Mesenchymal stem cell (in vitro differentiated cells and primary cell): ENCODE results near the gene CP.

Experiments
- DNase-seq: peaks from one replicate; pipeline ENCODE4 v3.0.0-alpha.2; 2013
- H2AFZ ChIP-seq: one replicate; pipeline ENCODE4 v1.6.1; 2013; ENCODE audit warnings: low read depth, mild to moderate bottlenecking, control low read depth, inconsistent platforms, low read length, moderate library complexity
- H2AK5ac ChIP-seq: 2 replicates; pipeline ENCODE4 v1.6.1; 2013; ENCODE audit warnings: low read length, moderate library complexity, mild to moderate bottlenecking, inconsistent platforms; ENCODE audit not compliant: severe bottlenecking
- H2BK120ac ChIP-seq: one replicate; pipeline ENCODE4 v1.6.1; 2013; ENCODE audit warnings: low read depth, mild to moderate bottlenecking, inconsistent platforms, low read length, moderate library complexity
- H2BK12ac ChIP-seq, 2 experiments: one replicate each; pipeline ENCODE4 v1.6.1; 2013; ENCODE audit warnings: inconsistent platforms in 2 of 2, low read length in 2 of 2, mild to moderate bottlenecking in 2 of 2, moderate library complexity in 2 of 2, control low read depth in 1 of 2
- H2BK15ac ChIP-seq: one replicate; pipeline ENCODE4 v1.6.1; 2013; ENCODE audit warnings: mild to moderate bottlenecking, low read depth, inconsistent platforms; ENCODE audit not compliant: poor library complexity, severe bottlenecking
- H2BK5ac ChIP-seq: 2 replicates; pipeline ENCODE4 v1.6.1; 2013; ENCODE audit warnings: low read depth, mild to moderate bottlenecking, low read length, control low read depth, inconsistent platforms; ENCODE audit not compliant: poor library complexity, severe bottlenecking
- H3K14ac ChIP-seq, 2 experiments: one replicate each; pipeline ENCODE4 v1.6.1; 2013; ENCODE audit warnings: inconsistent platforms in 2 of 2, low read length in 2 of 2, control low read depth in 1 of 2, mild to moderate bottlenecking in 1 of 2, moderate library complexity in 1 of 2
- H3K18ac ChIP-seq, 2 experiments: one replicate each; pipeline ENCODE4 v1.6.1; 2013; ENCODE audit warnings: inconsistent platforms in 2 of 2, low read length in 2 of 2, control low read depth in 1 of 2, low read depth in 1 of 2, mild to moderate bottlenecking in 1 of 2
- H3K23ac ChIP-seq, 2 experiments: one replicate each; pipeline ENCODE4 v1.6.1; 2013; ENCODE audit warnings: inconsistent platforms in 2 of 2, low read length in 2 of 2, mild to moderate bottlenecking in 2 of 2, moderate library complexity in 2 of 2, control low read depth in 1 of 2
- H3K27ac ChIP-seq: 2 replicates; pipeline ENCODE4 v1.5.1; 2013; ENCODE audit warnings: mild to moderate bottlenecking, moderate library complexity, low read length, control low read depth, inconsistent platforms; ENCODE audit not compliant: poor library complexity, severe bottlenecking
- H3K27me3 ChIP-seq, 2 experiments: 2 replicates each; pipeline versions ENCODE4 v1.6.1 to v1.7.0; 2013; ENCODE audit warnings: low read length in 2 of 2, mild to moderate bottlenecking in 2 of 2, moderate library complexity in 2 of 2, control low read depth in 1 of 2, inconsistent platforms in 1 of 2; ENCODE audit not compliant: control insufficient read depth in 1 of 2, insufficient read depth in 1 of 2
- H3K36me3 ChIP-seq, 2 experiments: 2 replicates each; pipeline versions ENCODE4 v1.6.1 to v1.7.0; 2013; ENCODE audit warnings: low read length in 2 of 2, control low read depth in 1 of 2, inconsistent platforms in 1 of 2, low read depth in 1 of 2, mild to moderate bottlenecking in 1 of 2; ENCODE audit not compliant: insufficient read depth in 2 of 2, control insufficient read depth in 1 of 2
- H3K4ac ChIP-seq, 2 experiments: one replicate each; pipeline ENCODE4 v1.6.1; 2013; ENCODE audit warnings: inconsistent platforms in 2 of 2, low read length in 2 of 2, mild to moderate bottlenecking in 2 of 2, moderate library complexity in 2 of 2, control low read depth in 1 of 2, low read depth in 1 of 2
- H3K4me1 ChIP-seq: 2 replicates; pipeline ENCODE4 v1.6.1; 2013; ENCODE audit warnings: low read depth, low read length, control low read depth; ENCODE audit not compliant: control insufficient read depth, insufficient read depth
- H3K4me2 ChIP-seq: 2 replicates; pipeline ENCODE4 v1.6.1; 2013; ENCODE audit warnings: low read length, mild to moderate bottlenecking, inconsistent platforms; ENCODE audit not compliant: poor library complexity, severe bottlenecking
- H3K4me3 ChIP-seq, 2 experiments: 2 replicates each; pipeline versions ENCODE4 v1.5.1 to v1.7.0; 2013; ENCODE audit warnings: low read length in 2 of 2, mild to moderate bottlenecking in 2 of 2, control low read depth in 1 of 2, low read depth in 1 of 2; ENCODE audit not compliant: insufficient read depth in 1 of 2
- H3K79me1 ChIP-seq: replicated peaks from 2 replicates; pipeline ENCODE4 v1.6.1; 2013; ENCODE audit warnings: mild to moderate bottlenecking, control low read depth, low read length, inconsistent platforms; ENCODE audit not compliant: poor library complexity, severe bottlenecking
- H3K9ac ChIP-seq: 2 replicates; pipeline ENCODE4 v1.7.0; 2013; ENCODE audit warnings: mild to moderate bottlenecking, low read length, moderate library complexity
- H3K9me3 ChIP-seq: 2 replicates; pipeline ENCODE4 v1.7.0; 2013; ENCODE audit warnings: mild to moderate bottlenecking, low read length; ENCODE audit not compliant: control insufficient read depth
- H4K8ac ChIP-seq: one replicate; pipeline ENCODE4 v1.6.1; 2013; ENCODE audit warnings: inconsistent platforms, mild to moderate bottlenecking, low read length, moderate library complexity
- H4K91ac ChIP-seq: one replicate; pipeline ENCODE4 v1.6.1; 2013; ENCODE audit warnings: mild to moderate bottlenecking, low read length, inconsistent platforms
- WGBS: methylation state at CpG from one replicate; pipeline ENCODE4 v1.1.7; 2013; ENCODE audit warnings: mixed read lengths; 5-methylcytosine and 5-hydroxymethylcytosine counted together

The CP gene

DNA sequence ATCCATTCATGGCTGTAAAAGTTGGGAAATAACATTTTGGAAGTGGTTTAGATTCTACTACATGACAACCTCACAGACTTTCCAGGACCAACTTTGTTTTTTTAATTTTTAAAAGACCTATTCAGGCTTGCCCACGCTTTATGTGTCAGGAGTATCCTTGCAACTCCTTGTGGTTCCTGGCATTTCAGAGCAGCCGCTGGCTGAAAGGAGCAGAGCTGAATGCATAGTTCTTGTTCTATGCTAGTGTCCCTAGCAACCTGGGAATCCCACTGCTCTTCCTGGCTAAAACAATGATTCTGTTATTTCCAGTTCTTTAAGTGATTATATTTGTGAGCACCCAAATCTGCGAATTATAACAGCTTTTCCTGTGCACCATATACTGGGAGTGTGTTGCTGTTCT, 34.9 kb downstream of the CP start:
- no peak overlapping the region for H2AK5ac ChIP-seq
- H3K4me1 ChIP-seq, result no peaks in the 10 kb centered on the region
- H3K23ac ChIP-seq, result no peak overlapping the region
- H3K79me1 ChIP-seq, result no peaks in the 10 kb centered on the region
- no peaks in the 10 kb centered on the region for H3K9me3 ChIP-seq
- no peak overlapping the region for H3K14ac ChIP-seq
- no peak overlapping the region for H3K27ac ChIP-seq
- H2BK5ac ChIP-seq, result no peak overlapping the region
- no peak for DNase-seq
- H3K9ac ChIP-seq, result no peak overlapping the region
- H2BK120ac ChIP-seq, result no peak overlapping the region
- no peak overlapping the region for H3K18ac ChIP-seq
- H3K4me3 ChIP-seq, result no peak overlapping the region
- H3K4me2 ChIP-seq, result no peak overlapping the region
- WGBS, result 98% methylated on average over 2 of the region's 3 CpGs
- no peak overlapping the region for H2AFZ ChIP-seq
- no peaks in the 10 kb centered on the region for H3K36me3 ChIP-seq
- H4K91ac ChIP-seq, result no peak overlapping the region
- H4K8ac ChIP-seq, result no peak overlapping the region
- no peak overlapping the region for H2BK15ac ChIP-seq
- no peaks in the 10 kb centered on the region for H3K27me3 ChIP-seq
- no peak overlapping the region for H3K4ac ChIP-seq
- H2BK12ac ChIP-seq, result no peak overlapping the region

DNA sequence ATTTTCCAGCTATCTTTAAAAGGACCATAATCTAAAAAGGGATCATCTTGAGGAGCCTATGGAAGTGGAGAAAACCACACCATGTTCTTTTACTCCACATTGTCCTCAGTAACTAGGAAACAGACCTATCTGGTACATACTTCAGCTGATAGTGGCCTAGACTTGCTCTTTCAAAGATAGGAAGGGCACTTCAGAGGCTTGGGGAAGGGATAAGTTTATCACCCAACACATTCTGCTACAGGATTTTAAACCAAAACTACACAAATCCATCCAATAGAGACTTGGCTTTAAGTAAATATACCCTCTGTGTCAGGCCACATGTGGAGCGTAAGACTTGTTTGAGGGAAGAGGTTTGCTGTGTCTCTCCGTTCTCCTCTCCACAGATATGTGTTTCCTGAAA, 35.4 kb downstream of the CP start:
- Histone ChIP-seq H2BK120ac (no peak overlapping the region), H3K4me3 (no peak overlapping the region), H2AK5ac (no peak overlapping the region), H3K27ac (no peak overlapping the region), H3K27me3 (no peaks in the 10 kb centered on the region), H2AFZ (no peak overlapping the region), H3K79me1 (no peaks in the 10 kb centered on the region), H2BK5ac (no peak overlapping the region), H3K4me2 (no peak overlapping the region), H3K23ac (no peak overlapping the region), H3K18ac (no peak overlapping the region), H4K91ac (peak overlapping the region; percentile 15), H3K4ac (no peak overlapping the region), H2BK12ac (no peak overlapping the region), H3K9me3 (no peaks in the 10 kb centered on the region), H3K36me3 (no peaks in the 10 kb centered on the region), H3K4me1 (no peaks in the 10 kb centered on the region), H4K8ac (no peak overlapping the region), H3K9ac (no peak overlapping the region), H2BK15ac (no peak overlapping the region), H3K14ac (no peak overlapping the region)
- no peak for DNase-seq
- 100% methylated on average over 2 of the region's 2 CpGs for WGBS

DNA sequence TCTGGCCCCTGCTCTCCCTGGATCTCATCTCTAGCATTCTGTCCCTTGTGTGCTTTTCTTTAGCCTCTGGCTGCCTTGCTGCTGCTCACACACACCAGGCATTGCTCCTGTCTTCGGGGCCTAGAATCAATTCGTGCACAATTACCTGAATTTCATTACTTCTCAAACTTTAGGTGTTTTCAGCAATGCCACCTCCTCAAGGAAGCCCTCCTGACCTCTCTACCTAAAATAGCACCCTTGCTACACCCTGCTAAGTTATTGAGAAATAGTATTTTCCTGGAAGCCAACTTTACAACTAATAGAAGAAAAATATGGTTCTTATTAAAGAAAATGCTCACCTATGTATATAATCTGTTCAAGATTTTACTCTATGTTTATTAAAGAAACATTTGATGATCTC, 40.4 kb downstream of the CP start:
- Histone ChIP-seq H3K36me3 (peaks cover 0 to 11% of the 10 kb centered on the region in 2 experiments), H3K4me2 (no peak overlapping the region), H3K4me1 (peaks cover 4% of the 10 kb centered on the region), H3K27me3 (no peaks in the 10 kb centered on the region), H2BK5ac (no peak overlapping the region), H2BK12ac (peak overlapping the region; percentile 85 to 94), H3K79me1 (no peaks in the 10 kb centered on the region), H3K27ac (no peak overlapping the region), H4K8ac (peak overlapping the region; percentile 12), H3K23ac (no peak overlapping the region), H2AFZ (no peak overlapping the region), H2BK120ac (no peak overlapping the region), H3K4ac (peak overlapping the region in 1 of 2 experiments; percentile 35), H2AK5ac (peak overlapping the region; percentile 61), H3K14ac (no peak overlapping the region), H4K91ac (peak overlapping the region; percentile 80), H3K18ac (peak overlapping the region; percentile 37 to 72), H3K9ac (peak overlapping the region; percentile 50), H3K4me3 (no peak overlapping the region), H2BK15ac (peak overlapping the region; percentile 60), H3K9me3 (peaks cover 10% of the 10 kb centered on the region)
- WGBS, result 97% methylated on average over 2 of the region's 2 CpGs
- DNase-seq, result no peak

DNA sequence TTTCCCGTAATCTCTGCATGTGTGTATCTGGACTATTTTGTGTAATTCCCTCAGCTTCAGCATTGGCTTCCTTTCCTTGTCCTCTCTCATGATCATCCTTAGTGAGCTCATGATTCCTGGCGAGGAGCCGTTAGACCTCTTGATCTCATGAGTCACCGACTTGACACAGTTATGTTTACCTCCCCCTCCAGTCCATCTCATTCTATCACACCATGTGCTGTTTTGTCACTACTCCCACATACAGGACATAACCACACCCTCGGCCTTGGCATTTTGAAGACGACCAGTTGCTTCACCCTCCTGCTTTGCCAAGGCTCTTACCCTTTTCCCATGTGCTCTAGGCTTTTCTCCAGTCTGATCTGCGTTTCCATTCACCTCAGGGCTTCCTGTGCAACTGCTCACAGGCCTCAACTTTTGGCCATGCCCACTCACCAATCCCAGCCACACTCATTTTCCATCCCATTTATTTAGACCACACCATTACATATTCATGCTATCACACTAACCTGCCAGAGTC, 41.5 kb downstream of the CP start:
- Histone ChIP-seq H3K18ac (peak overlapping the region; percentile 34 to 73), H3K4me2 (no peak overlapping the region), H2BK12ac (peak overlapping the region; percentile 17 to 65), H2BK5ac (peak overlapping the region; percentile 34), H3K23ac (no peak overlapping the region), H2BK120ac (no peak overlapping the region), H3K36me3 (peaks cover 0 to 22% of the 10 kb centered on the region in 2 experiments), H3K4me1 (peaks cover 4% of the 10 kb centered on the region), H3K27ac (peak overlapping the region; percentile 38), H2BK15ac (no peak overlapping the region), H2AK5ac (peak overlapping the region; percentile 6), H4K8ac (peak overlapping the region; percentile 2), H3K14ac (no peak overlapping the region), H2AFZ (no peak overlapping the region), H3K9ac (peak overlapping the region; percentile 88), H4K91ac (no peak overlapping the region), H3K79me1 (no peaks in the 10 kb centered on the region), H3K4ac (peak overlapping the region; percentile 39 to 54), H3K9me3 (peaks cover 14% of the 10 kb centered on the region), H3K4me3 (no peak overlapping the region), H3K27me3 (no peaks in the 10 kb centered on the region)
- 13% methylated on average over 7 of the region's 7 CpGs for WGBS
- DNase-seq, result peak; percentile 99
